G401 (cell line): Measurements from ENCODE around the gene CEP63. TPM values are rescaled to one million over a fixed set of nuclear protein-coding genes. Genes with fewer than 3 reads are reported as not detected.

Source experiments
- DNase-seq: peaks from one replicate; pipeline ENCODE4 v3.0.0-alpha.2; 2015; ENCODE audit warnings: low spot score
- in situ Hi-C: cut with HindIII; loops from 2 replicates; pipeline ENCODE4 v1.10.0; 2016; ENCODE audit warnings: low sequenced_read_pairs, mixed read lengths
- total RNA-seq: library from RNA; depleted of rRNA; stranded (reverse); fragments of >200 nt; shearing (Covaris generic); gene quantifications from 2 replicates; pipeline ENCODE4 v1.2.3, GENCODE V29; 2014; rRNA removed

CEP63 gene
- total RNA-seq = 9.7 and 16.8 TPM in 2 replicates

DNA sequence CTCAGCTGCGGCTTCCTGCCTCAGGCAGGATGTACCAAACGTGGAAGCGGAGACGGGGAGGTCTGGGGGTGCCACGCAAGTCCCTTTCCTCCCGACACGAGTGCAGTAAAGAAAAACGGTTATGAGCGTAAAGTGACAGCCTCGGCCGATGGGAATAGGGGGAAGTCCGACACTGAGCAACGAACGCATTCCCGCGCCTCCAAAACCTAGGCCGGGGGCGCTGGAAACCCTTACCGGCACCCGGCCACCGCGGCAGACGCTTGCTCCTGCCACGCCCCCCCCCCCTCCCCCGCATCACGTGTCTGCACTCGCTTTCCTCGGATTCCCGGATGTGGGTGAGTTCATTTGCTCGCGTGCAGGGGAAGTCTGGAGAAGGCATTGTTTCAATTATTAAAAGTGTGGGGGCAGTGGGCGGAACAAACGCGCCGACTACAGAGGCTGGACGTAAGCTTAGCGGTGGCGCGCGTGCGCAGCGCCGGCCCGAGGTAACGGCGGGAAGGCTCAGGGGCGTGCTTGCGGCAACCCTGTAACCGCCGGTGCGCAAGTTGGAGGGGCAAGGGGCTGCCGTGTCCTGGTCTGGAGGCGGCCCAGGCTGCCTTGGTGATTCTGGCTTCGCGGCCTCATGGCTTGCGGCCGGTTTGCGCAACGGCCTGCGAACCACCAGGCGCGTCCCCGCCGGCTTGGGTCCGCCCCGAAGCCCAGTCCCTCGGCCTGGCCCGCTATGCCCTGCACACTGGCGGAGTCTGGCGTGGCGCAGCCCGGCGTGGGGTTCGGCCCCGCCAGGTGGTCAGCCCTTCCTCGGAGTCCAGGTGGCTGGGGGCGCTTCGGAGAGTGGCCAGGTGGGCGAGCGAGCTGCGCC, at the start of gene CEP63, which contains the start of gene ANAPC13:
TSS of gene CEP63 (plus strand) at position 340 of the 859 bp plus-strand sequence. CDS start 9,264 bp downstream, outside the sequence.
TSS of gene ANAPC13 (minus strand) at position 268 of the 859 bp plus-strand sequence. CDS start 3,081 bp downstream, outside the sequence.
- peak; percentile 97 for DNase-seq
- in situ Hi-C loops = no loop called here

GRCh38 chr3:134437211-134437752, 48.6 kb upstream of the CEP63 start:
- DNase-seq = no peak
- in situ Hi-C loops = no loop called here

DNA sequence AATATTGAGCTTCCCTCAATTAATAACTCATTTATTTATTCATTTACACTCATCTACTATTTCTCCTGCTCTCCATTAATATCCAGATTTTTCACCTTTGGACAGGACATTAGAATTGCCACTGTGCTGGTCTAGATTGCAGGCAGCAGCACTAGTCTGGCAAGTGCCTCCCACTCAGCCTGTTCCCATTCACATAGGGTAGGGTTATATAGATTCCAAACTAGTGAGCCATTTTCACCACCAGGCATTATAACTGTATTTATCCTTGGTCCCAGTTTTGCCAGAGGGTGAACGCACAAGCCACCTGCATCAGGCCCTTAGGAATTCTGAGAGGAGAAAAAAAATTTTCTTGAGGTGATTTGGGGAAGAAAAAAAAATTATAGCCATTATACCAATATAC, 44.5 kb upstream of the CEP63 start:
- in situ Hi-C loops = no loop called here
- no peak for DNase-seq

- no peak for DNase-seq
- in situ Hi-C loops = no loop called here
These were observed 44.0 kb upstream of the CEP63 start for GRCh38 chr3:134441821-134442220.

DNA sequence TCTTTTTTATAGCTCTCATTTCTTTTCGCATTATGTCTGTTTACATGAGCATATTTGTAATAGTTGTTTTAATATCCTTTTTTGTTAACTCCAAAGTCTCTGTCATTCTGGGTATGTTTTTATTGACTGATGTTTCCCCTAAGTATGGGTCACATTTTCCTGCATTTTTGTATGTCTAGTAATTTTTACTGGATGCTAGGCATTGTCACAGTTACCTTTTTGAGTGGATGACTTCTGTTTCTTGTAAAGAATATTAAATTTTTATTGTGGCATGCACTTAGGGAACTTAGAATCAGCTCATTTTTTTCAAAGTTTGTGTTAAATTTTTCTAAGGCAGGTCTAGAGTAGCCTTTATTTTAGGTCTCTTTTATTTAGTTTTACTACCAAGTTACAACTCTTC, 40.8 kb upstream of the CEP63 start:
- in situ Hi-C loops = no loop called here
- no peak for DNase-seq

DNA sequence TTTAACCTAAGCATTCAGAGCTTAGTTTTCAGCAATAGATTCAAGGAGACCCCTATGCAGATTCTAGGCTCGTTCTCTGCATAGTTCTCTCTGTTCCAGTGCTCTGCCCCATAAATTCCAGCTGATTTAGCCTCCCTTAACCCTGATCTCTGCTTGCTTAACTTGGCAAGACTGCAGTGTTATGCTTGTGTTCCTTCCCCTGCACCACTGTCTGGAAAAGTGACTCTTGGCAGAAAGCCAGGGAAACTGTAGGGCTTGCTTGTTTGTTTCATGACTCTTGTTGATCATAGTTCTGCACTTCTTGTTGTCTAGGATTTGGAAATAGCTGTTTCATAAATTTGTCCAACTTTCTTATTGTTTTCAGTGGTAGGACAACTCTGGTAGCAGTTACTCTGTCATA, 40.2 kb upstream of the CEP63 start:
- no peak for DNase-seq
- in situ Hi-C loops = no loop called here

DNA sequence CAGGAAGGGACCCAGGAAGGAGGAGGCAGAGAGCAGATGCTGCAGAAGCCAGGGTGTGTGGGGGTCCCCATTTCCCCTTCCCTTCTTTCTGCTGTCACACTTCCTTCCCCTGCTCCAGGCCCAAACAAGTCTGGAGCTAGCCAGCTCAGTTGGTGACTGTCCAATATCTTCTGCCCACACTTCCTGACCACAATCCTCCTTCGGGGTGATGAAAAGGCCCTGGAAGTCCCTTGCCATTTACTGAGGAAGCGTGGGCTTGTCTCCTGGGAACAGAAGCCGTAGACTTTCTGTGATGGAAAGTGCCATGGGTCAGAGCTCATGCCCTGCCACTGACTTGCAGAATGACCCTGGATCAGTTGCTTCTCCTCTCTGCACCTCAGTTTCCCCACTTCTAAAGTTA, 39.1 kb upstream of the CEP63 start:
- in situ Hi-C loops = no loop called here
- no peak for DNase-seq

GRCh38 chr3:134447351-134447750, 38.5 kb upstream of the CEP63 start:
- in situ Hi-C loops = no loop called here
- DNase-seq = no peak

DNA sequence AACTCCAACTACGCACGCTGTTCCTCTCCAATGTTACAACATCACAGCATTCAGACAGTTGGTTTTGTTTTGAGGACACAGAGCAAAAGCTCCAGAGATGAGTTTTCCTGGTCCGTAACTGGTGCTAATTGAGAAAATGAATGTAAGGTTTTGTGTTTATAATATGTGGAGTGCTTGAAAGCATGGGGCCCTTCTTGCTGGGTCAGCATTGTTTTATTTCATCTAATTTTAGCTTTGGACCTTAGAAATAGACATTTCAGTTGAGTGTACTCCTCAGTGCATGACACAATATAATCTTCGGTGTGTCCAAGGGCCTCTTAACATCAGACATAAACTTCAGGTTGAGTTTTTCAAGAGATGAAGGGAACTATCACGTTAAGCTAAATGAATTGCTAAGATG, 37.2 kb upstream of the CEP63 start:
- no peak for DNase-seq
- in situ Hi-C loops = no loop called here

DNA sequence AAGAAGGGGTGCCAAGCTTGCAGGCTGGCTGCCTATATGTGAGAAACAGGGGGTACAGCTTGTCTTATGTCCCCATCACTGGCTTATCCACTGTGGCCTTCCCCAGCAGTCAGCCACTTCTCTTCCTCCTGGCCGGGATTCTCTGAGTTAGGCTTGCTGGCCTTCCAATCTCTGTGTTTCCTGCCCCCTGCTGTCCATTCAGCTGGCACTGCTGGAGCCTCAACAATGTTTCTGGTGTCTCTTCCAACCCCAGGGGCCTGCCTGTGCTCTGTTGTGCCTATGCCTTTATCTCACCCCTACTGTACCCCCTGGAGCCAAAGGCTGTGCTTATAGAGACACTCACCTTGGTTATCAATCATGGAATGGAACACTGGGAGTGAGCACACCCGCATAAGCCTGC, 36.6 kb upstream of the CEP63 start:
- DNase-seq = peak; percentile 78

DNA sequence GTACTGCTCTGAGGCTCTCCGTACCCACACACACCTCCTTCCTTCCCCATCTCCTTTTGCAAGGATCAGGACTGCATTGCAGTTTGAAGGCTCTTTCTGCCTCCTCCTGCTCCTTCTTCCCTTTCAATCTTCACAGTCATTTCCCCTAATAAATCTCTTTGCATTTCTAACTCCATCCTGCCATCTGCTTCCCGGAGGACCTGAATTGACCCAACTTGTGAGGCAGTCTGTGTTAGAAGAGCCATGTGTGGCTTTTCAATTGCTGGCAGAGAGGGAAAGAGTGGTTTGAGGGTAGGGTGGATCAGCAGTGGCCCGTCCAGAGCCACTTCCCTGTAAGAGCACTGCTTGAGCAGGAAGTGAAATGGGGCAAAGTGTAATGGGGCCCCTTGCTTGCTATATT, 35.9 kb upstream of the CEP63 start:
- no peak for DNase-seq
- in situ Hi-C loops = no loop called here

More for the DNA sequence above, 36.6 kb upstream of the CEP63 start:
- in situ Hi-C loops = no loop called here

DNA sequence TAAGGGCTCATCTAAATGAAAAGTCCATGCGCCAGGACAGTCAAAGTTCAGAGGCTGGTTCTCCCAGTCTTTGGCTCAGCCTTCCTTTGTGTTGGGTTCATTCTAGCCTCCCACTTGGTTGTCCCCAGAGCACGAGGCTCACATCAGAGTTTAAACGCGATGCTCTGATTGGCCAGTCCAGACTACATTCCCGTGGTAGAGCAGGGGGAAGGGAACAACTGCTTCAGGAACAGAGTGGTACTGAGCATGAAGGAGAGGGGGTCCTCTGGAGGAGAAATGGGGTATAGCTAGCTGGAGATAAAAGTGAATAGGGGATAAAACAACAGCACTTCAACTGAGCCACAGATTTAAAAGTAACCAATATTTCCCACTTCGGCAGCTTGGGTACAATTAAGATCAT, 32.2 kb upstream of the CEP63 start:
- no peak for DNase-seq
- in situ Hi-C loops = no loop called here

GRCh38 chr3:134457376-134458074, 28.3 kb upstream of the CEP63 start:
- in situ Hi-C loops = no loop called here
- DNase-seq = no peak

- no peak for DNase-seq
- in situ Hi-C loops = no loop called here
These were observed 27.4 kb upstream of the CEP63 start for GRCh38 chr3:134458406-134458945.

DNA sequence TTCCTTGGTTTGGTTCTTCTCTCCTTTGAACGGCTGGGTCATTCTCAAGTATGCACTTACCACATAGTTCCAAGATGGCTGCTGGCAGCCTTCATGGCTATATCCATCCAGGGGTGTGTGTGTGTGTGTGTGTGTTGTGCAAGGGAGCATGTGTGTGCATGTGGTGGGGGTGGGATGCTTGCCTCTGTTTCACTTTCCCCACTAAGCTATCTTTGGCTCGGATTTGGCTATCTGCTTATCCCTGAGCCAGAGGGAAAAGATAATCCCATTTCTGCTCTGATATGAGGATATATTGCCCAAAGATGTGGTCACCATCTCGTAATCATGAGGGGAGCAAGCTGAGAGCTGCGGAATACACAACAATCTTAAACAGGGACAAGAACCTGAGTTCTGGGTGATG, 26.3 kb upstream of the CEP63 start:
- in situ Hi-C loops = no loop called here
- DNase-seq = no peak

DNA sequence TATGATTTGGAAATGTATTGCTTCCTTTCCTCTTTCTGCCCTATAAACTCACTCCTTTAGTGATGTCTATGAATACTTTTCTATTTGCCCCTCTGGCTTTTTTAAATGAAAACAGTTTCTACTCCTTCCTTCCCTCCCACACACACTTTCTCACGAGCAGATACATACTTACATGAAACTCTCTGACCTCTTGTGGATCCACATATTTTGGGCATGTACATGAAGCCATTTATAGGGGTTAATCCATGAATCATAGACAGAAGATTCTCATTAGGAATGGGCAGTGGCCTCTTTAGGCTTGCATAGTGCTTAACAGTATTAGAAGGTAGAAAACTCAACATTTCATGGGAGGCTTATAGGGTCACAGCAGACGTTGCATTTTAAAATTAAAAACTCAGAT, 24.9 kb upstream of the CEP63 start:
- no peak for DNase-seq
- in situ Hi-C loops = no loop called here

DNA sequence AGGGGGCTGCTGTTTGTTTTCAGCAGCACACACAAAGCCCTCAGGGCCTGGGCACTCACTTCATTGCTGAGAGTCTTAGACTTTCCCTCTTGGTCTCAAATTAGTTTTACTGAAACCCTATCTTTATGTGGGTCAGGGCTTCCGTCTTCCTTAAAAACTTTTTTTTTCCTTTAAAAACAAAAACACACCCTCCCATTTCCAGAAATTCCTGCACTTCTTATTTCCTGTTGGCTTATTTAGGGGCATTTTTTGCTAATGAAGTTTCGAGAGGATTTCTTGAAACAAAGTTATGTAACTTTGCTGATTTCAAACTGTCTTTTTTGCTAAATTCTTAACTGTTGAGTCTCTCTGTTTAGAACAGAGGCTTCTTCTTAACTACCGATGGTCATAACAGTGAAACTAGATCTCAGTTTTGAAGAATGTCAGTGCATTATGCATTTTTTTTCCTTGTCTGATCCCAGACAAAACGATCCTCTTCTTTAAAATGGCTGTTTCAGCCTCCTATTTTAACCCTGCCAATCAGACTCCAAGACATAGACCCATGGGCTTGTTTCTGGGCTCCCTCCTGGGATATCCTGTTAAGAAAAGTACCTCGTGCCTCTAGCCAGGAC, 23.4 kb upstream of the CEP63 start:
- peak; percentile 42 for DNase-seq
- in situ Hi-C loops = no loop called here

DNA sequence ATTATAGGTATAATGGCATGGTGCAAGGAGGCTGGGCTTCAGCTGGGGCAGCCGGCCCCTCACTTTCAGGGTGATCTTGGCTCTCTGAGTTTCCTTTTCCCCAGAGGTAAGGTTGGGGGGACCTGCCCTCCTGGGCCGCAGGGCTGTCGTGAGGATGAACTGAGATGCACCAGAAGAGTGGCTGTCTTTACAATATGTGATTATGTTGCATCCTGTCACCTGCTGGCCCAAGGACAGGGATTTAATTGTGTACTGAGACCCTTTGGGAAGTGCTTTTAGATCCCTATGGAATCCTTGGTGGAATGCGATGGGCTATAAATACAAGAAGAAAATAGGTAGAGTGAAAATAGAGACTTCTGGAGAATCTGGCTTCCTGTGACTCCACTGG, 22.2 kb upstream of the CEP63 start:
- no peak for DNase-seq
- in situ Hi-C loops = no loop called here

GRCh38 chr3:134464064-134464688, 21.7 kb upstream of the CEP63 start:
- in situ Hi-C loops = no loop called here
- DNase-seq = peak; percentile 71
